GM12873 (cell line): ENCODE results near the gene MX1.

Experiments used
- TF ChIP-seq, protein P1 (sequence below): IDR thresholded peaks from 2 replicates; pipeline ENCODE4 v1.5.1; 2012; ENCODE audit warnings: low read depth, mild to moderate bottlenecking, moderate library complexity, low read length, control low read depth; ENCODE audit not compliant: insufficient read depth; ENCODE audit errors: missing control alignments

MX1 gene

DNA sequence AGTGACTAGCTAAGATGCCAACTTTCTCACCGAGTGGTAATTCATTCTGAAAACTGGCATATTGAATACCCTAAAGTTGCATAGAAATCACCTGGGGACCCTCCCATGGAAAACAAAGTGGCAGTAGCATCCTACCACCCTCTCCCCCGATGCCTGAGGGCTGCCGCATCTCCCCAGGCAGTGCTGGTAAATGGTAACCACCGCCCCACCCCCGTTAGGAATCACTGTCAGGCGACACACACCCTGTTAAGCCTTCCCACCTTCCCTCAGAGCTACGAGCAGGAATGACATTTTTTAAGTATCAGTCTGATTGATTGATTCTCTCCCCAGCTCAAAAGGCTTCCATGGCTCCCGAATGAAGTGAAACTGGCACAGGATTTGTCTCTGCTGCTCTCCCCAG is 53.6 kb downstream of the MX1 start:
- TF ChIP-seq, protein P1, sequence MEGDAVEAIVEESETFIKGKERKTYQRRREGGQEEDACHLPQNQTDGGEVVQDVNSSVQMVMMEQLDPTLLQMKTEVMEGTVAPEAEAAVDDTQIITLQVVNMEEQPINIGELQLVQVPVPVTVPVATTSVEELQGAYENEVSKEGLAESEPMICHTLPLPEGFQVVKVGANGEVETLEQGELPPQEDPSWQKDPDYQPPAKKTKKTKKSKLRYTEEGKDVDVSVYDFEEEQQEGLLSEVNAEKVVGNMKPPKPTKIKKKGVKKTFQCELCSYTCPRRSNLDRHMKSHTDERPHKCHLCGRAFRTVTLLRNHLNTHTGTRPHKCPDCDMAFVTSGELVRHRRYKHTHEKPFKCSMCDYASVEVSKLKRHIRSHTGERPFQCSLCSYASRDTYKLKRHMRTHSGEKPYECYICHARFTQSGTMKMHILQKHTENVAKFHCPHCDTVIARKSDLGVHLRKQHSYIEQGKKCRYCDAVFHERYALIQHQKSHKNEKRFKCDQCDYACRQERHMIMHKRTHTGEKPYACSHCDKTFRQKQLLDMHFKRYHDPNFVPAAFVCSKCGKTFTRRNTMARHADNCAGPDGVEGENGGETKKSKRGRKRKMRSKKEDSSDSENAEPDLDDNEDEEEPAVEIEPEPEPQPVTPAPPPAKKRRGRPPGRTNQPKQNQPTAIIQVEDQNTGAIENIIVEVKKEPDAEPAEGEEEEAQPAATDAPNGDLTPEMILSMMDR: no peak

DNA sequence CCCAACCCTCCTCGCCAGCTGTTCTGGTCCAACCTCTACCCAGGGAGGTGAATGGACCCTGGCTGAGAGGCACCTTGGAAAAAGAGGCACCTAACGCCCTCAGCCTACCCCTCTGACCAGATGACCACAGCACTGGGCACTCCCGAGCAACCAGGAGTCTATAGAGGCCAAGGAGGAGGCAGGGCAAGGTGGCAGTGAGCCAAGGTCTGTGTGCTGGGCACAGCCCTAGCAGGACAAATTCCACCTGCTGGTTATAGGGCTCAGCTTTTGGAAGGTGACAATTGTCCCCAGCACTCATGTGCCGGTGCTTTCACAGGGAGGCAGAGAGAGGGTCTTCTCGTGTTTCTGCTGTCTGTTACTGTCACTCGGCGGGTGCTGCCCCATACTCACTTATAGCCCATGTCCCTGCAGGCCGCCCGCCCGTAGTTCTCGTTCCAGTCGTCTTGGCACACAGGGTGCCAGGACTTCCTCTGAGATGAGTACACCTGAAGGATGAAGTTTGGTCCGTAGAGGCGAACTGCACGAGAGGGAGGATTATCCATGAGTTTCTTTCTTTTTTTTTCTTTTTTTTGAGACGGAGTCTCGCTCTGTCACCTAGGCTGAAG is 54.1 kb downstream of the MX1 start:
- TF ChIP-seq, protein P1: no peak

DNA sequence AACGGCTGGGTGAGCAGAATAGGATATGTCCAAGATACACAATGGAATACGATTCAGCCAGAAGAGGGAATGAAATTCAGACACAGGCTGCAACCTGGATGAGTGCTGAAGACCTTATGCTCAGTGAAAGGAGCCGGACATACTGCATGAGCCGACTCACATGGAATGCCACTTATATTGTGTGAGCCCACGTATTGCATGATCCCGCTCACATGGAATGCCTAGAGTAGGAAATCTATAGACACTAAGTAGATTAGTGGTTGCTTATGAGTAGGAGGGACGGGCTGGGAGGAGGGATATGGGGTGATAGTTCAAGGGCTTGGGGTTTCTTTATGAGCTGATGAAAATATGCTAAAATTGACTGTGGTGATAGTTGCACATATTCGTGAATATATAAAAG is 55.2 kb downstream of the MX1 start:
- TF ChIP-seq, protein P1: no peak

DNA sequence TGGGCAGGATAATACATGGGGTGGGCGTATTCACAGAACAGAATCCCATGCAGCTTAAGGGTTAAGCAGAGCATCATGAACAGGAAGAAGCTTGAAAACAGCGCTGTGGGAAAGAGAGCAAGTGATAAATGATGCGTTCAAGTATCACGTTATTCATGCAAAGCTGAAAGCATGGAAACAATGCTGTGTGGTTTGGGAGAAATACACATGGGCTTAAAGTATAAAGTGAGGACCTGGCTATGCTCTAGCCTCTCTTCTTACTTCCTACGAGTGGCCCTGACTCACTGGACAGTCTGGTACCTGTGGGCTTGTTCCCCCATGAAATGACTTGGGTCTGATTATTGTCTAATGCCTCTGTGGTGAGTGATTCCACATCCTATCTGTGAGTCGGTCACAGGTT is 56.3 kb downstream of the MX1 start:
- TF ChIP-seq, protein P1: no peak

DNA sequence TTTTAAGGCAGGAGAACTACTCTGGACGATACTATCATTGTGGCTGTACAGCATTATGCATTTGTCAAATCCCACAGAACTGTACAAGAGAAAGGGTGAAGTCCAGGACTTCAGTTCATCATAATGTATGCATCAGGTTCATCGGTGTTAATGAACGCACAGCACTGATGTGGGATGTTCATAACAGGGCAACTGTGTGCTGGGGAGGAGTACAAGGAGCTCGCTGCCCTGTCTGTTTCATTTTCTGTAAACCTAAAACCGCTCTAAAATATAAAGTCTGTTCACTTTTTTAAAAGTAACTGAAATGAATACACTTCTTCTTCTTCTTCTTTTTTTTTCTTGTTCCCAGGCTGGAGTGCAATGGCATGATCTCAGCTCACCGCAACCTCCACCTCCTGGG is 56.9 kb downstream of the MX1 start:
- TF ChIP-seq, protein P1: no peak

GRCh38 chr21:41483415-41483814 is 57.4 kb downstream of the MX1 start:
- TF ChIP-seq, protein P1: no peak

GRCh38 chr21:41483973-41484372 is 57.9 kb downstream of the MX1 start:
- TF ChIP-seq, protein P1: no peak
